NCI-H446 (cell line): ENCODE data around the gene OPRD1.
"Not testable (repeated sequence)": the region's sequence is repeated elsewhere in the genome, so short reads cannot be mapped to it uniquely, and the experiment has no call there.

Experiments
- DNase-seq, 2 experiments: peaks; one replicate each; lab custom pipeline; 2025; lab: John Stamatoyannopoulos, UW

The OPRD1 gene

GRCh38 chr1:28811766-28812668 is at the start of gene OPRD1:
OPRD1 (plus strand) TSS chr1:28812170; CDS start chr1:28812384, 214 bp downstream.
- no peak for DNase-seq

- DNase-seq = no peak
Measured at GRCh38 chr1:28766532-28767183, 45.3 kb upstream of the OPRD1 start.

DNA sequence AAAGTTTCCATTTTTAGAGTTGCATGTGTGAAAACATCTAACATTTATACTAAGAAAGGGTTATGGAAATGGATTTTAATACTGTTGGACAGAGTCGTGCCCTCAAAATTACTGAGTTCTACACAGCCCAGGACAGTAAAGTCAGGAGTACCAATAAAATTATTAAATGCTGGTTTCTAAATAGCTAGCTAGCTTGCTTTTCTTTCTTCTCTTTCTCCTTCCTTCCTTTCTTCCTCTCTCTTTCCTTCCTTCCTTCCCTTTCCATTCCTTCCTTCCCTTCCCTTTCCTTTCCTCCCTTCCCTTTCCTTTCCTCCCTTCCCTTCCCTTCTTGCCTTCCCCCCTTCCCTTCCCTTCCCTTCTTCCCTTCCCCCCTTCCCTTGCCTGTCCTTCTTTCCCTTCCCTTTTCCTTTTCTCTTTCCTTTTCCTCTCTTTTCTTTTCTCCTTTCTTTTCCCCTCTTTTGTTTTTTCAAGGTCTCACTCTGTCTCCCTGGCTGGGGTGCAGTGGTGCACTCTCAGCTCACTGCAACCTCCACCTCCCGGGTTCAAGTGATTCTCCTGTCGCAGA is 41.3 kb upstream of the OPRD1 start:
- no peak for DNase-seq

- DNase-seq = not testable (repeated sequence)
Measured at GRCh38 chr1:28771921-28772320, 40.0 kb upstream of the OPRD1 start.

DNA sequence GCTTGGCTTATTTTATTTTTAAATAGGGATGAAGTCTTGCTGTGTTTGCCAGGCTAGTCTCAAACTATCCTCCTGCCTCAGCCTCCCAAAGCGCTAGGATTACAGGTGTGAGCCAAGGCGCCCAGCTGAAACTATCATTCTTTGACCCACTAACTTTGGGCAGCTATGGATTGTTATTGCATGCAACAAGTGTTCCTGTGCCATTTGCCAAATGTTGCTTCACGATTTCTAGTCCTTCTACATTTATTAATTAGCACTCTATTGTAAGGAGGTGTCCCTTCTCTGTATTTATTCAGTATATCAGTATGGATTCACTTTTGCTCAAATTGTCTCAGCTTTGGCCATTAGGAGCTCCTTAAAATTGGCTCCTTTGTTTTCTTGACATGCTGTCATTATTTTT is 38.9 kb upstream of the OPRD1 start:
- DNase-seq = no peak

- DNase-seq = no peak
Measured at GRCh38 chr1:28775121-28775942, 36.6 kb upstream of the OPRD1 start.

- DNase-seq = no peak
Measured at GRCh38 chr1:28776341-28776740, 35.6 kb upstream of the OPRD1 start.

GRCh38 chr1:28778021-28778420 is 33.9 kb upstream of the OPRD1 start:
- no peak for DNase-seq

GRCh38 chr1:28779751-28780408 is 32.1 kb upstream of the OPRD1 start:
- no peak for DNase-seq

- no peak for DNase-seq
Measured at GRCh38 chr1:28781305-28781704, 30.7 kb upstream of the OPRD1 start.

GRCh38 chr1:28782011-28782410 is 30.0 kb upstream of the OPRD1 start:
- DNase-seq = no peak

DNA sequence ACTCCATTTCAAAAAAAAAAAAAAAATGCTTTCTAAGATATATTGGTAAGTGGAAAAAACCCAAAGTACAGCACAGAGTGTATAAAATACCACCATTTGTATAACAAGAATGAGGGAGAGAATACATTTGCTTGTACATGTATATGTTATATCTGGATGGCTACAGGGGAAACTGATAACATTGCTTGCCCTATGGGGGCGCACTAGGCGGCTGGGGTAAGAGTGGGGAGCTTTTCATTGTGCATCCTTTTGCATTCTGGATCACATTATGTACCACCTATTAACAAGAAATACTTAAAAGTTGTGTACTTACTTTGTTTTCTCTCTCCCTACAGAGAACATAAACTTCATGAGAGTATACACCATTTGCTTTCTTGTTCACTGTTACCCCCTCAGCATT is 28.6 kb upstream of the OPRD1 start:
- no peak for DNase-seq

DNA sequence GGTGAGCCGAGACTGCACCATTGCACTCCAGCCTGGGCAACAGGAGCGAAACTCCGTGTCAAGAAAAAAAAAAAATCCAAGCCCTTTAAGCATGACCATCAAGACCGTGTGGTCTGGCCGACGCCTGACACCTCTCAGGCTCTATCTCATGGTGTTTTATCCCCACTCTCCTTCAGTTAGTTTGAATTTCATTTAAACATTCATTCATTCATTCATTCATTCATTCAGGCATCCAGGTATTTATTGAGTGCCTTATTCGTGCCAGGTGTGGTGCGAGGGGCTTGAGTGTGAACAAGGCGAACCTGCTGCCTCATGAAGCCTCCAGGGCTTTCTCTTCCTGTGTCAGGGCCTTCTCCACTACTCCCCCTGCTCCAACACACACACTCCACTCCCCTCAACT is 22.6 kb upstream of the OPRD1 start:
- DNase-seq = no peak

DNA sequence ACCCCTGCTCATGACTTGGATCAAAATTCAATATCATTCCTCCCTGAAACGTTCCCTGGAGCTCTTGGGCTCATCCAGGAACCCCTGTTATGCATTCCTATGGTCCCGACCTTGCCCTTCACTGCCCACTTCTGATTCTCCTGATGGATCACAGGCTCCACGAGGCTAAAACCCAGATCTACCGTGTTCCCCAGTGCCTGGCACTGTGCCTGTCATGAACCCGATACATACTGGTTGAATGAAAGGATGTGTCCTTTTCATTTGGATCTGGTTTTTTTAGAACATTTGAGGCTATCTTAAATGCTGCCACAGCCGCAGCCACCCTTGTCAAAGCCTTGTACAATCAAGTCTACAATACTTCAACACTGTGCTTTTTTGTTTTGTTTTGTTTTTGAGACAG is 22.2 kb upstream of the OPRD1 start:
- no peak for DNase-seq

GRCh38 chr1:28790377-28791035 is 21.5 kb upstream of the OPRD1 start:
- no peak for DNase-seq

DNA sequence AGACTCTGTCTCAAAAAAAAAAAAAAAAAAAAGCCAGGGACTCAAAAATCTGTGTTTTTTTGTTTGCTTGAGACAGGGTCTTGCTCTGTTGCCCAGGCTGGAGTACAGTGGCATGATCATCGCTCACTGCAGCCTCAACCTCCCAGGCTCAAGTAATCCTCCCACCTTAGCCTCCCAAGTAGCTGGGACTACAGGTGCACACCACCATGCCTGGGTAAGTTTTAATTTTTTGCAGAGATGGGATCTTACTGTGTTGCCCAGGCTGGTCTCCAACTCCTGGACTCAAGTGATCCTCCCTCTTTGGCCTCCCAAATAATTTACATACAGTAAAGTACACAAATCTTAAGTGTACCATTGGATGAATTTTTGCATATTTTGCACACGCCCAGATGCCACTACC is 20.0 kb upstream of the OPRD1 start:
- DNase-seq = not testable (repeated sequence)

DNA sequence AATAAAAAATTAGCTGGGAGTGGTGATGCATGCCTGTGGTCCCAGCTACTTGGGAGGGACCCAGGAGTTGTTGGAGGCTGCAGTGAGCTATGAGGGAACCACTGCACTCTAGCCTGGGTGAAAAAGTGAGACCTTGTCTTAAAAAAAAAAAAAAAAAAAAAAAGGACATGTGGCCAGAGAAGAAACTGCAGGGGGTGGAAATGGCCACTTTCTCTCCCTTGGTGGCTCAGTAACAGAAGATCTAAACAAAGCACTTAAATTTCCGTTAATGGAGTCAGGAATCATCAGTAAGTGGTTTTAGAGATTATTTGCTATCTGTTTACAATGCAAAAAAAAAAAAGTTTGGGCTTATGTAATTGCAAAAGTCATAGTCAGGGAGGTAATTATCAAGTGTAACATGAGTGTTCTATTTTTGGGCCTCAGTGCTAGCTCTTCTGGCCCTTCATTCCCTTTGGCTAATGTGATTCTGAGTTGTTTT is 19.3 kb upstream of the OPRD1 start:
- DNase-seq = no peak

GRCh38 chr1:28794582-28794981 is 17.4 kb upstream of the OPRD1 start:
- DNase-seq = not testable (repeated sequence)

- no peak for DNase-seq
Measured at GRCh38 chr1:28796352-28797211, 15.4 kb upstream of the OPRD1 start.

DNA sequence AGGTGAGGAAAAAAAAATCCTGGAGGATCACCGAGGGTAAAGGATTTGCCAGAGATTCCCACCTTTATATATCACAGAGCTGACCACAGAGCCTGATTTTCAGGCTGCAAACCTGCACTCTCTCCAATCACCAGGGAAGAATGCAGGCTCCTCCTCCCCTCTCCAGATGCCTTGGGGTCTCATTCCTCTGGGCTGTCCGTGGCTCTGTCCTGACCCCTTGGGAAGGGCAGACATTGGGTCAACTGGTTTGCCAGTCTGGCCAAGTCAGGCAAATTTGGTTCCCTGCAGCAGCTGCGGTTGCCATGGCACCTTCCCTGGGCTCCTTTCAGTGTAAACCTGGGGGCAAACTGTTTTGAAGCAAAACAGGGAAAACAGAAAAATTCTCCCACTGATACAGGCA is 11.6 kb upstream of the OPRD1 start:
- no peak for DNase-seq
